ENCODE results near the gene TRIM59. TPM values are rescaled to one million over a fixed set of nuclear protein-coding genes. Genes with fewer than 3 reads are reported as not detected.
A peak's percentile ranks its signal among the peaks of the same experiment; 100 is the strongest.

The TRIM59 gene, protein sequence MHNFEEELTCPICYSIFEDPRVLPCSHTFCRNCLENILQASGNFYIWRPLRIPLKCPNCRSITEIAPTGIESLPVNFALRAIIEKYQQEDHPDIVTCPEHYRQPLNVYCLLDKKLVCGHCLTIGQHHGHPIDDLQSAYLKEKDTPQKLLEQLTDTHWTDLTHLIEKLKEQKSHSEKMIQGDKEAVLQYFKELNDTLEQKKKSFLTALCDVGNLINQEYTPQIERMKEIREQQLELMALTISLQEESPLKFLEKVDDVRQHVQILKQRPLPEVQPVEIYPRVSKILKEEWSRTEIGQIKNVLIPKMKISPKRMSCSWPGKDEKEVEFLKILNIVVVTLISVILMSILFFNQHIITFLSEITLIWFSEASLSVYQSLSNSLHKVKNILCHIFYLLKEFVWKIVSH
- polyA plus RNA-seq = 1 to 10 TPM; 2.5 to 3.5 TPM

DNA sequence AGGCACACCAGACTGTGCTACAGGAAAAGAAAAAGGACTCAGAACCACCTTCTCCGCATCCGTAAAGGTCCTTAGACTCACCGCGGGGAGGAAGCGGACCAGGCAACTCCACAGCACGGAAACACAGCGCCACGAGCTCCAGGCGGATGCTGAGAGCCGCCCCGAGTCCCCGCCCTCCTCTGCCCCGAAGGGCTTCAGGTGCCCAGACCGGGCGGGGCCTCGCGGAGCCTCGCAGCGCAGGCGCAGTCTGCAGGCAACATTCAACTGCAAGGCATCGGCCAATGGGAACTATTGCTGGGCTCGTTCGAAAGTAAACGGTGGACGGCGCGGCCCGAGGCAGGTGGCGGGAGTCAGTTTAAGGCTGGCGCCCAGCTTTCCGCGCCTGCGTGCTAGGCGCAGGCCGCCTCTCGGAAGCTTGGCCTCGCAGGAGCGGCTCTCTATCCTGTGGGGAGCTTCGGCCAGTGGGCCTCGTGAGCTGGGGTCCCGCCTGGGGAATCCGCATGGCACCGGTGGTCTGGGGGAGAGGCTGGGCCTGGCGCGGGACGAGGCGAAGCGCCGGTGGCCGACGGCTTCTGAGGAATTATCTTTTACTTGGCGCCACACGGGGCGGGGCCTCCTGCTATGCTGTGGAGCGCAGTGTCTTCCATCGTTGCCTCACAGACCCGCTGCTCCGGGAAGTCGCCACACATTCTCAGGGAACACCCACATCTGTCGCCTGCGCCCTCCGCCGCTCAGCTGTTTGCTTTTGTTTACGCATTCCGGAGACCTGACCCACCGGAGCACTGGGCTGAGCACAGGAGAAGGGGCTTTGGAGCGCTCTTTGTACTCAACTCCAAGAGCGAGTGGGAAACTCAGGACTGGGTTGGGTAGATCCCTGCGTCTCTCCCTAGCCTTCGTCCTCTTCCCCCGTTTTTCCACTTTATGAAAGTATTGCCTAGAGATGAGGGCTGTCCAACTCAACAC, at the start of gene TRIM59:
Gene TRIM59, minus strand, starts transcription at position 151 of the 963 bp plus-strand sequence. CDS start 10,603 bp downstream, outside the sequence.
- peak within 1 kb of the TSS; percentile 95 to 97 for H3K27ac ChIP-seq (ENCODE audit: low read depth in 2 of 2, low read length in 1 of 2)
- H3K4me3 ChIP-seq (ENCODE audit: low read depth in 1 of 2, low read length in 2 of 2) = peak within 1 kb of the TSS; percentile 81 to 93
- H3K36me3 ChIP-seq (ENCODE audit: control insufficient read depth in 2 of 2, insufficient read depth in 2 of 2, low read length in 1 of 2) = peaks cover 0 to 3% of the 10 kb centered on the region in 2 donors
- WGBS, 2 donors = 17 to 23% methylated on average over 70 to 71 of the region's 71 CpGs
- peaks cover 0 to 6% of the 10 kb centered on the region in 2 donors for H3K9me3 ChIP-seq (ENCODE audit: control insufficient read depth in 2 of 2, insufficient read depth in 1 of 2, low read depth in 1 of 2, low read length in 1 of 2)
- H3K27me3 ChIP-seq (ENCODE audit: control insufficient read depth in 1 of 2, insufficient read depth in 2 of 2, low read length in 2 of 2) = no peaks in the 10 kb centered on the region
- peaks cover 4% of the 10 kb centered on the region in 2 donors for H3K4me1 ChIP-seq (ENCODE audit: control insufficient read depth in 2 of 2, insufficient read depth in 2 of 2, low read length in 1 of 2)

DNA sequence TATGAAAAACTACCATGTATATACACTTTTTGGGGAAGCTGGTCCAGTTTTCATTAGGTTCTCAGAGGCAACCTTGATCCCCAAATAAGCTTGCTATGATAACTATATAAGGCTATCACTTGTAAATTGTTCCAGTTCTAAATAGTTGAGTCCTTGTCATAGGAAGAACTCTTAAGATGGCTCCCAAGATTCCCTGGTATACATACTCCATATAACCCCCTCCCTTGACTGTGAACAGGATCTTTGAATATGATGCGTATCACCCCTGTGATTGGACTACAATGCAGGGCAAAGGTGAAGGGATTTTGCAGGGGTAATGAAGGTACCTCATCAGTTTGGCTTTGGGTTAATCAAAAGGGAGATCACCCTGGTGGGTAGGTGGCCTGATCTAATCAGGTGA, 48.6 kb upstream of the TRIM59 start:
- H3K36me3 ChIP-seq (ENCODE audit: control insufficient read depth in 2 of 2, insufficient read depth in 2 of 2, low read length in 1 of 2) = peaks cover 0 to 6% of the 10 kb centered on the region in 2 donors
- no peaks in the 10 kb centered on the region for H3K9me3 ChIP-seq (ENCODE audit: control insufficient read depth in 2 of 2, insufficient read depth in 1 of 2, low read depth in 1 of 2, low read length in 1 of 2)
- H3K27ac ChIP-seq (ENCODE audit: low read depth in 2 of 2, low read length in 1 of 2) = no peak overlapping the region
- H3K27me3 ChIP-seq (ENCODE audit: control insufficient read depth in 1 of 2, insufficient read depth in 2 of 2, low read length in 2 of 2) = no peaks in the 10 kb centered on the region
- 97% methylated on average over 1 of the region's 1 CpG for WGBS, 2 donors
- H3K4me3 ChIP-seq (ENCODE audit: low read depth in 1 of 2, low read length in 2 of 2) = no peak overlapping the region
- H3K4me1 ChIP-seq (ENCODE audit: control insufficient read depth in 2 of 2, insufficient read depth in 2 of 2, low read length in 1 of 2) = no peaks in the 10 kb centered on the region

DNA sequence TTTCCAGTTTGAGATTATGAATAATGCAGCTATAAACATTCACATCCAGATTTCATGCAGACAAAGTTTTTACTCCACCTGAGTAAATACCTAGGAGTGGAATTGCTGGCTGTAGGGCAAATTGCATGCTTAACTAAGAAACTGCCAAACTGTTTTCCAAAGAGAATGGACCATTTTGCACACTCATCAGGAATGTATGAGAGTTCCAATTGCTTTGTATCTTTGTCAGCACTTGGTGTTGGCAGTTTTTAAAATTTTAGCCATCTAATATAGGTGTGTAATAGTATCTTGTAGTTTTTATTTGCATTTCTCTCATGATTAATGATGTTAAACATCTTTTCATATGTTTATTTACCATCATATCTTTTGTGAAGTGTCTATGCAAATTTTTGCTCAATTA, 40.6 kb upstream of the TRIM59 start:
- H3K27me3 ChIP-seq (ENCODE audit: control insufficient read depth in 1 of 2, insufficient read depth in 2 of 2, low read length in 2 of 2) = no peaks in the 10 kb centered on the region
- no peaks in the 10 kb centered on the region for H3K36me3 ChIP-seq (ENCODE audit: control insufficient read depth in 2 of 2, insufficient read depth in 2 of 2, low read length in 1 of 2)
- H3K27ac ChIP-seq (ENCODE audit: low read depth in 2 of 2, low read length in 1 of 2) = no peak overlapping the region
- H3K4me3 ChIP-seq (ENCODE audit: low read depth in 1 of 2, low read length in 2 of 2) = no peak overlapping the region
- no peaks in the 10 kb centered on the region for H3K4me1 ChIP-seq (ENCODE audit: control insufficient read depth in 2 of 2, insufficient read depth in 2 of 2, low read length in 1 of 2)
- no peaks in the 10 kb centered on the region for H3K9me3 ChIP-seq (ENCODE audit: control insufficient read depth in 2 of 2, insufficient read depth in 1 of 2, low read depth in 1 of 2, low read length in 1 of 2)

DNA sequence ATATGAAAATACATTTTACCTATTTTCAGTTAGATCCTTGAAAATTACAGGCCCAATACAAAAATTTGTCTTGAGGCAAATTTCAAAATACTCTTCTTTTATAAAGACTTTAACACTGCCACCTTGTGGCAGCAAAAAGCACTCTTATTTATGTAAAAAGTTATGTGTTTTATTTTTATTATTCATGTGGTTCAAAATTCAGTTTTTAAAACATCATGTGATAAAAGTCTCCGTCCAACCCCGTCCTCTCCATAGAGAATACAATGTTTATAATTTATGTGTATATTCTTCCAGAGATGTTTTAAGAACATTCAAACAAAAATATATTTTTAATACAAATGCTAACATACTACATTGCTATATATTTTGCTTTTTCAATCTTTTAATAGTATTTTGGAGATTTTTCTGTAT, 36.9 kb upstream of the TRIM59 start:
- no peaks in the 10 kb centered on the region for H3K9me3 ChIP-seq (ENCODE audit: control insufficient read depth in 2 of 2, insufficient read depth in 1 of 2, low read depth in 1 of 2, low read length in 1 of 2)
- H3K36me3 ChIP-seq (ENCODE audit: control insufficient read depth in 2 of 2, insufficient read depth in 2 of 2, low read length in 1 of 2) = no peaks in the 10 kb centered on the region
- WGBS, 2 donors = 6 to 10% methylated on average over 2 of the region's 2 CpGs
- H3K27me3 ChIP-seq (ENCODE audit: control insufficient read depth in 1 of 2, insufficient read depth in 2 of 2, low read length in 2 of 2) = no peaks in the 10 kb centered on the region
- H3K4me3 ChIP-seq (ENCODE audit: low read depth in 1 of 2, low read length in 2 of 2) = no peak overlapping the region
- no peak overlapping the region for H3K27ac ChIP-seq (ENCODE audit: low read depth in 2 of 2, low read length in 1 of 2)
- no peaks in the 10 kb centered on the region for H3K4me1 ChIP-seq (ENCODE audit: control insufficient read depth in 2 of 2, insufficient read depth in 2 of 2, low read length in 1 of 2)

DNA sequence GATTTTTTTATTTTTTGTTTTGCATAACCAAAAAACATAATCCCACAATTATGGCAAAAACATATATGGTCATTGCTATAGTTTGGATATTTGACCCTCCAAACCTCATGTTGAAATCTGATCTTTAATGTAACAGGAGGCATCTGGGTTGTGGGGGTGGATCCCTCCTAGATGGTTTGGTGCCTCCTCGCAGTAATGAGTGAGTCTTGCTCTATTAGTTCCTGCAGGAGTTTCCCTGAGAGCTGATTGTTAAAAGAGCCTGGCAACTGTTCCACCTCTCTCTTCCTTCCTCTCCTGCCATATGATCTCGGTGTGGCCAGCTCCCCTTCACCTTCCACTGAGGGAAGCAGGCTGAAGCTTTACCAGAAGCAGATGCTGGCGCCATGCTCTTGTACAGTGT, 33.2 kb upstream of the TRIM59 start:
- Histone ChIP-seq H3K27ac (ENCODE audit: low read depth in 2 of 2, low read length in 1 of 2) (no peak overlapping the region), H3K9me3 (ENCODE audit: control insufficient read depth in 2 of 2, insufficient read depth in 1 of 2, low read depth in 1 of 2, low read length in 1 of 2) (no peaks in the 10 kb centered on the region), H3K27me3 (ENCODE audit: control insufficient read depth in 1 of 2, insufficient read depth in 2 of 2, low read length in 2 of 2) (no peaks in the 10 kb centered on the region), H3K4me1 (ENCODE audit: control insufficient read depth in 2 of 2, insufficient read depth in 2 of 2, low read length in 1 of 2) (no peaks in the 10 kb centered on the region), H3K36me3 (ENCODE audit: control insufficient read depth in 2 of 2, insufficient read depth in 2 of 2, low read length in 1 of 2) (no peaks in the 10 kb centered on the region), H3K4me3 (ENCODE audit: low read depth in 1 of 2, low read length in 2 of 2) (no peak overlapping the region)
- 79 to 89% methylated on average over 3 of the region's 3 CpGs for WGBS, 2 donors

DNA sequence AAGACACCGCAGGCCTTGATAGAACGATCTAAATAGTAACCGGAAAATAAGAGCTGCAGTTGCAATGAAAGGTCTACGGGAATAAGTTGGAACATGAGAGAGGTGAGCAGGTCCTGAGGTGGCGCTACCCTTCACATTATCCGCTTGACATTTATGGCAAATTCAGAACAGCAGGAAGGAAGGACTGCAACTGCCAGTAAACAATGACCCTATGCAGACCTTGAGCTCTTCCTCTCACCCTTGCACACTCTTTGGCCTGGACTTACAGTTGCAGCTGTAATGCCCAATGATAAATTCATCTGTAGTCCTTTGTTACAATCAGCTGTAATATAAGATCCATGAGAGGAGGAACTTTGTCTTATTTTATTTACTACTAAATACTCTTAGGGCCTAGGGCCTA, 32.3 kb upstream of the TRIM59 start:
- no peaks in the 10 kb centered on the region for H3K36me3 ChIP-seq (ENCODE audit: control insufficient read depth in 2 of 2, insufficient read depth in 2 of 2, low read length in 1 of 2)
- 89 to 92% methylated on average over 6 of the region's 6 CpGs for WGBS, 2 donors
- no peak overlapping the region for H3K27ac ChIP-seq (ENCODE audit: low read depth in 2 of 2, low read length in 1 of 2)

DNA sequence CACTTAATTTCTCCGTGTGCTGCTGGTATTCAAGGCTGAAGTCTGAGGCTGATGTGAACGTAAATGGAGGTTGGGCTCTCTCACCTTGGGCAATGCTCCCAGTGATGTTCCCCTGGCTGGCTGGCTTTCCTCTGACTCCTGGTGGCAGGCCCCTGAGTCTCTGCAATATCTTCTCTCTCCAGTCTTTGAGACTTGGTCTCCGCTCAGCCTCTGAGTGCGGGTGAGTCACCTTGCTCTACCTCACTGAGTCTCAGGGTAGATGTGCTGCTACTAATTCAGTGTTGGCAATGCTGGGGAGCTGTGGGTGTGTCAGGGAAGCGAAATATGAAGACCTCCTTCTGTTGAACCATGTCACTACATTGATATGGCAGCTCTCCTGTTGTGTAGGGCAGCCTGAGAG, 31.3 kb upstream of the TRIM59 start:
- Histone ChIP-seq H3K9me3 (ENCODE audit: control insufficient read depth in 2 of 2, insufficient read depth in 1 of 2, low read depth in 1 of 2, low read length in 1 of 2) (no peaks in the 10 kb centered on the region), H3K27me3 (ENCODE audit: control insufficient read depth in 1 of 2, insufficient read depth in 2 of 2, low read length in 2 of 2) (no peaks in the 10 kb centered on the region), H3K4me3 (ENCODE audit: low read depth in 1 of 2, low read length in 2 of 2) (no peak overlapping the region), H3K27ac (ENCODE audit: low read depth in 2 of 2, low read length in 1 of 2) (no peak overlapping the region), H3K36me3 (ENCODE audit: control insufficient read depth in 2 of 2, insufficient read depth in 2 of 2, low read length in 1 of 2) (no peaks in the 10 kb centered on the region), H3K4me1 (ENCODE audit: control insufficient read depth in 2 of 2, insufficient read depth in 2 of 2, low read length in 1 of 2) (no peaks in the 10 kb centered on the region)
- 89 to 91% methylated on average over 5 of the region's 5 CpGs for WGBS, 2 donors

More for the DNA sequence above, 32.3 kb upstream of the TRIM59 start:
- Histone ChIP-seq H3K4me3 (ENCODE audit: low read depth in 1 of 2, low read length in 2 of 2) (no peak overlapping the region), H3K27me3 (ENCODE audit: control insufficient read depth in 1 of 2, insufficient read depth in 2 of 2, low read length in 2 of 2) (no peaks in the 10 kb centered on the region), H3K4me1 (ENCODE audit: control insufficient read depth in 2 of 2, insufficient read depth in 2 of 2, low read length in 1 of 2) (no peaks in the 10 kb centered on the region), H3K9me3 (ENCODE audit: control insufficient read depth in 2 of 2, insufficient read depth in 1 of 2, low read depth in 1 of 2, low read length in 1 of 2) (no peaks in the 10 kb centered on the region)

DNA sequence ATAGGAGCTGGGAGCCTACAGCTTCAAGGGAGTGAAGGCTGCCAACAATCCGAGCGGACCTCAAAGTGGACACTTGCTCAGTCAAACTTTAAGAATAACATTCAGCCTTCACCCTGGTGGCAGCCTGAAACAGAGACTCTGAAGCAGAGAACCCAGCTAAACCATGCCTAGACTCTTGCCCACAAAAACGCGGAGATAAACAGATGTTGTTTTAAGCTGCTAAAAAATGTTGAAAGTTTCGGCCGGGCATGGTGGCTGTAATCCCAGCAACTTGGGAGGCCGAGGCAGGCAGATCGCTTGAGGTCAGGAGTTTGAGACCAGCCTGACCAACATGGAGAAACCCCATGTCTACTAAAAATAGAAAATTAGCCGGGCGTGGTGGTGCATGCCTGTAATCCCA, 29.8 kb upstream of the TRIM59 start:
- 92 to 93% methylated on average over 10 of the region's 10 CpGs for WGBS, 2 donors
- H3K4me3 ChIP-seq (ENCODE audit: low read depth in 1 of 2, low read length in 2 of 2) = no peak overlapping the region
- no peak overlapping the region for H3K27ac ChIP-seq (ENCODE audit: low read depth in 2 of 2, low read length in 1 of 2)
- no peaks in the 10 kb centered on the region for H3K36me3 ChIP-seq (ENCODE audit: control insufficient read depth in 2 of 2, insufficient read depth in 2 of 2, low read length in 1 of 2)
- H3K27me3 ChIP-seq (ENCODE audit: control insufficient read depth in 1 of 2, insufficient read depth in 2 of 2, low read length in 2 of 2) = no peaks in the 10 kb centered on the region
- H3K9me3 ChIP-seq (ENCODE audit: control insufficient read depth in 2 of 2, insufficient read depth in 1 of 2, low read depth in 1 of 2, low read length in 1 of 2) = no peaks in the 10 kb centered on the region
- H3K4me1 ChIP-seq (ENCODE audit: control insufficient read depth in 2 of 2, insufficient read depth in 2 of 2, low read length in 1 of 2) = no peaks in the 10 kb centered on the region

DNA sequence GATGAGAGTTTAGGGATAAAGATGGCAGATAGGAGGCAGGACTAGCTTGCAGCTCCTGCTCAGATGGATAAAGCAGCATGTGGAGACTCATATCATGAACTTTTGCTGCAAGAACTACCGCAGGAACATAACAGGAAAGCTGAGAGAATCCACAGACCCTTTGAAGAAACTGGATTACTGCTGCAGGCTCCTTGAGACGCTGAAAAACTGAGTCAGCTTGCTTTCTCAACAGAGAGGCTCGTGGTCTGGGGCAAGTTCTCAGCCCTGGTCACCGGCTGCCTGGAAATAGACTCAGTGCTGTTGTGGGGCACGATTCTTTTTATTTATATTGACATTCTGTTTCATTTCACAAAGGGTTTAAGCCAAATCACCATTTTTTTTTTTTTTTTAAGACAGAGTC, 28.8 kb upstream of the TRIM59 start:
- no peaks in the 10 kb centered on the region for H3K27me3 ChIP-seq (ENCODE audit: control insufficient read depth in 1 of 2, insufficient read depth in 2 of 2, low read length in 2 of 2)
- no peaks in the 10 kb centered on the region for H3K9me3 ChIP-seq (ENCODE audit: control insufficient read depth in 2 of 2, insufficient read depth in 1 of 2, low read depth in 1 of 2, low read length in 1 of 2)
- no peaks in the 10 kb centered on the region for H3K4me1 ChIP-seq (ENCODE audit: control insufficient read depth in 2 of 2, insufficient read depth in 2 of 2, low read length in 1 of 2)
- H3K27ac ChIP-seq (ENCODE audit: low read depth in 2 of 2, low read length in 1 of 2) = no peak overlapping the region
- no peak overlapping the region for H3K4me3 ChIP-seq (ENCODE audit: low read depth in 1 of 2, low read length in 2 of 2)
- H3K36me3 ChIP-seq (ENCODE audit: control insufficient read depth in 2 of 2, insufficient read depth in 2 of 2, low read length in 1 of 2) = no peaks in the 10 kb centered on the region
- WGBS, 2 donors = 81 to 85% methylated on average over 5 of the region's 5 CpGs

Data from esophagus (tissue), 2 donors.